Sigmoid colon (tissue), 7 donors: Measurements from ENCODE around the gene VAV3. TPM values are rescaled to one million over a fixed set of nuclear protein-coding genes. Genes with fewer than 3 reads are reported as not detected.

Source experiments
- DNase-seq: peaks from one replicate; pipeline ENCODE4 v3.0.0-alpha.2; 2019
- H3K27ac ChIP-seq, 4 donors: fragments of 200-600 bp; sonication (generic); one replicate each; pipeline ENCODE4 v1.5.1; 2016 to 2019; ENCODE audit warnings: mild to moderate bottlenecking in 1 of 4
- H3K27me3 ChIP-seq, 3 donors: fragments of 200-600 bp; sonication (generic); one replicate each; pipeline ENCODE4 v1.5.1; 2019; ENCODE audit warnings: mild to moderate bottlenecking in 1 of 3
- H3K36me3 ChIP-seq, 4 donors: fragments of 200-600 bp; sonication (generic); one replicate each; pipeline ENCODE4 v1.5.1; 2016 to 2019
- H3K4me1 ChIP-seq, 4 donors: fragments of 200-600 bp; sonication (generic); one replicate each; pipeline ENCODE4 v1.5.1; 2017 to 2019
- H3K4me3 ChIP-seq, 4 donors: fragments of 200-600 bp; sonication (generic); one replicate each; pipeline ENCODE4 v1.5.1; 2017 to 2019; ENCODE audit warnings: mild to moderate bottlenecking in 2 of 4, moderate library complexity in 1 of 4
- H3K9me3 ChIP-seq, 4 donors: fragments of 200-600 bp in 3 of 4; sonication (generic) in 3 of 4; one replicate each; pipeline versions ENCODE4 v1.5.1 to v1.6.1; 2013 to 2019
- EP300 ChIP-seq, 4 donors: sonication (generic); formaldehyde crosslinking; IDR thresholded peaks; one replicate each; pipeline ENCODE4 v1.6.1; 2017; ENCODE audit warnings: antibody characterized with exemption in 4 of 4
- POLR2A ChIP-seq, 2 donors: fragments of 450-650 bp; IDR thresholded peaks; one replicate each; pipeline ENCODE4 v1.6.1; 2016; ENCODE audit warnings: antibody characterized with exemption in 2 of 2, mild to moderate bottlenecking in 2 of 2, moderate library complexity in 2 of 2
- POLR2AphosphoS5 ChIP-seq, 4 donors: sonication (generic); formaldehyde crosslinking; IDR thresholded peaks; one replicate each; pipeline ENCODE4 v1.6.1; 2017; ENCODE audit warnings: antibody characterized with exemption in 4 of 4
- WGBS, 2 donors: extraction: QIAGEN DNeasy Blood & Tissue Kit; methylation state at CpG; one replicate each; pipeline ENCODE4 v1.1.7; 2013; 5-methylcytosine and 5-hydroxymethylcytosine counted together
- intact Hi-C: fragments of 100-400 bp; cut with DNase I; formaldehyde crosslinking; loops from one replicate; pipeline ENCODE4 v1.15.1; 2023
- polyA plus RNA-seq, 3 donors: library from polyadenylated mRNA; stranded (reverse); fragments of 200-250 nt; gene quantifications; one replicate each; pipeline ENCODE4 v1.2.3, GENCODE V29; 2013
- total RNA-seq, 4 donors: library from RNA; depleted of rRNA; stranded (reverse); fragments of >200 nt; gene quantifications; one replicate each; pipeline ENCODE4 v1.1.0, GENCODE V29; 2016
- TF ChIP-seq, protein P1 (sequence below), 4 experiments: fragments of 450-650 bp in 3 of 4; fragments of 200-600 bp in 1 of 4; IDR thresholded peaks; one replicate each; pipeline ENCODE4 v1.5.1; 2016 to 2019; ENCODE audit warnings: antibody characterized with exemption in 4 of 4, mild to moderate bottlenecking in 3 of 4, moderate library complexity in 2 of 4
- donor health status: healthy with polysubstance abuse.
- donor health status: Bipolar disorder and iron deficiency.
- donor health status: healthy.

VAV3 gene
- total and polyA plus RNA-seq, 7 donors: 3.5 to 72.1 (median 17.3) TPM

GRCh38 chr1:107557095-107557494 is 407.9 kb downstream of the VAV3 start:
- 92 to 94% methylated on average over 2 of the region's 2 CpGs for WGBS, 2 donors
- Histone ChIP-seq H3K36me3 (no peaks in the 10 kb centered on the region), H3K27me3 (no peaks in the 10 kb centered on the region), H3K4me3 (no peak overlapping the region), H3K4me1 (peaks cover 0 to 28% (median 14%) of the 10 kb centered on the region in 4 donors), H3K9me3 (no peaks in the 10 kb centered on the region), H3K27ac (no peak overlapping the region)
- intact Hi-C loops: no loop called here
- no peak for DNase-seq
- TF ChIP-seq, protein P1, sequence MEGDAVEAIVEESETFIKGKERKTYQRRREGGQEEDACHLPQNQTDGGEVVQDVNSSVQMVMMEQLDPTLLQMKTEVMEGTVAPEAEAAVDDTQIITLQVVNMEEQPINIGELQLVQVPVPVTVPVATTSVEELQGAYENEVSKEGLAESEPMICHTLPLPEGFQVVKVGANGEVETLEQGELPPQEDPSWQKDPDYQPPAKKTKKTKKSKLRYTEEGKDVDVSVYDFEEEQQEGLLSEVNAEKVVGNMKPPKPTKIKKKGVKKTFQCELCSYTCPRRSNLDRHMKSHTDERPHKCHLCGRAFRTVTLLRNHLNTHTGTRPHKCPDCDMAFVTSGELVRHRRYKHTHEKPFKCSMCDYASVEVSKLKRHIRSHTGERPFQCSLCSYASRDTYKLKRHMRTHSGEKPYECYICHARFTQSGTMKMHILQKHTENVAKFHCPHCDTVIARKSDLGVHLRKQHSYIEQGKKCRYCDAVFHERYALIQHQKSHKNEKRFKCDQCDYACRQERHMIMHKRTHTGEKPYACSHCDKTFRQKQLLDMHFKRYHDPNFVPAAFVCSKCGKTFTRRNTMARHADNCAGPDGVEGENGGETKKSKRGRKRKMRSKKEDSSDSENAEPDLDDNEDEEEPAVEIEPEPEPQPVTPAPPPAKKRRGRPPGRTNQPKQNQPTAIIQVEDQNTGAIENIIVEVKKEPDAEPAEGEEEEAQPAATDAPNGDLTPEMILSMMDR (IDR thresholded peaks at IDR 0.05): no peak
- no peak for TF ChIP-seq POLR2AphosphoS5 (IDR thresholded peaks at IDR 0.05)
- no peak for TF ChIP-seq POLR2A (IDR thresholded peaks at IDR 0.05)
- TF ChIP-seq EP300 (IDR thresholded peaks at IDR 0.05): no peak

GRCh38 chr1:107555578-107555977 is 409.4 kb downstream of the VAV3 start:
- intact Hi-C loops: no loop called here
- Histone ChIP-seq H3K27me3 (no peaks in the 10 kb centered on the region), H3K36me3 (no peaks in the 10 kb centered on the region), H3K4me1 (peaks cover 0 to 28% (median 14%) of the 10 kb centered on the region in 4 donors), H3K27ac (no peak overlapping the region), H3K4me3 (no peak overlapping the region), H3K9me3 (no peaks in the 10 kb centered on the region)
- no peak for DNase-seq
- TF ChIP-seq POLR2AphosphoS5 (IDR thresholded peaks at IDR 0.05) (no peak), POLR2A (IDR thresholded peaks at IDR 0.05) (no peak), EP300 (IDR thresholded peaks at IDR 0.05) (no peak)
- TF ChIP-seq, protein P1 (IDR thresholded peaks at IDR 0.05): no peak

DNA sequence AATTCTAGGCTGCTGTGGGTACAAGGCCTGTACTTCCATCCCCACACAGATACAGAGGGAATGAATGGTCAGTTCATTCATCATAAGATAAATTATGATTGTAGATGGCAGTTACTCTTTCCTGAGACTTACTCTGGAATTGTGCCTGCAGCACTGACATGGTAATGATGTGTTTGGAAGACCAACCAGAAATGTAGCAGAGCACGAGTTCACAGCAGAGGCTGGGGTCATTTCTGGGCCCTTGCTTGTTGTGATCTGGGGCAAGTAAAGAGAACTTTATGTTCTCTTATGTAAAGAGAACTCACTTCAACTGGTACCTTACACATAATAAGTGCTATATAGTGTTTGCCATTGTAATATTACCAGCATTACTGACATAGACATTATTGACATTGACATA is 412.2 kb downstream of the VAV3 start:
- WGBS, 2 donors: 75 to 83% methylated on average over 1 of the region's 1 CpG
- intact Hi-C loops: no loop called here
- TF ChIP-seq POLR2A (IDR thresholded peaks at IDR 0.05) (no peak), EP300 (IDR thresholded peaks at IDR 0.05) (no peak), POLR2AphosphoS5 (IDR thresholded peaks at IDR 0.05) (no peak)
- TF ChIP-seq, protein P1 (IDR thresholded peaks at IDR 0.05): no peak
- Histone ChIP-seq H3K9me3 (no peaks in the 10 kb centered on the region), H3K4me1 (peaks cover 0 to 25% (median 14%) of the 10 kb centered on the region in 4 donors), H3K27me3 (no peaks in the 10 kb centered on the region), H3K27ac (no peak overlapping the region), H3K36me3 (no peaks in the 10 kb centered on the region), H3K4me3 (no peak overlapping the region)
- no peak for DNase-seq

- Histone ChIP-seq H3K4me1 (peaks cover 0 to 15% (median 4%) of the 10 kb centered on the region in 4 donors), H3K27me3 (no peaks in the 10 kb centered on the region), H3K9me3 (no peaks in the 10 kb centered on the region), H3K4me3 (no peak overlapping the region), H3K36me3 (no peaks in the 10 kb centered on the region), H3K27ac (no peak overlapping the region)
- TF ChIP-seq, protein P1 (IDR thresholded peaks at IDR 0.05): no peak
- TF ChIP-seq EP300 (IDR thresholded peaks at IDR 0.05) (no peak), POLR2AphosphoS5 (IDR thresholded peaks at IDR 0.05) (no peak), POLR2A (IDR thresholded peaks at IDR 0.05) (no peak)
- intact Hi-C loops: no loop called here
- DNase-seq: no peak
- 95% methylated on average over 1 of the region's 1 CpG for WGBS, 2 donors
These were observed 413.5 kb downstream of the VAV3 start for GRCh38 chr1:107551456-107551855.

GRCh38 chr1:107550358-107550757 is 414.6 kb downstream of the VAV3 start:
- no peak for DNase-seq
- Histone ChIP-seq H3K4me3 (no peak overlapping the region), H3K36me3 (no peaks in the 10 kb centered on the region), H3K27me3 (no peaks in the 10 kb centered on the region), H3K4me1 (peaks cover 0 to 14% (median 3%) of the 10 kb centered on the region in 4 donors), H3K27ac (no peak overlapping the region), H3K9me3 (no peaks in the 10 kb centered on the region)
- 94% methylated on average over 5 of the region's 5 CpGs for WGBS, 2 donors
- intact Hi-C loops: no loop called here
- TF ChIP-seq EP300 (IDR thresholded peaks at IDR 0.05): no peak
- TF ChIP-seq, protein P1 (IDR thresholded peaks at IDR 0.05): no peak
- TF ChIP-seq POLR2AphosphoS5 (IDR thresholded peaks at IDR 0.05): no peak
- TF ChIP-seq POLR2A (IDR thresholded peaks at IDR 0.05): no peak
